Ishikawa (cell line): ENCODE data around the gene TMEFF1.

Source experiments
- CEBPB ChIP-seq: IDR thresholded peaks from 2 replicates; pipeline ENCODE4 v1.6.1; 2012
- EP300 ChIP-seq: IDR thresholded peaks from 2 replicates; pipeline ENCODE4 v1.6.1; 2012; ENCODE audit warnings: borderline replicate concordance
- REST ChIP-seq: IDR thresholded peaks from 2 replicates; pipeline ENCODE4 v1.6.1; 2012; ENCODE audit warnings: low read depth, mild to moderate bottlenecking

- no peak for TF ChIP-seq REST
- no peak for TF ChIP-seq CEBPB
- TF ChIP-seq EP300: no peak
These were observed 4.3 kb downstream of the TMEFF1 start for GRCh38 chr9:100477241-100477640.
